Lower leg skin (tissue), 3 donors: ENCODE data around the gene TMEM87B.

Experiments
- CTCF ChIP-seq, 3 donors: fragments of 450-650 bp; IDR thresholded peaks; one replicate each; pipeline ENCODE4 v1.5.1; 2016; ENCODE audit warnings: antibody characterized with exemption in 3 of 3, mild to moderate bottlenecking in 3 of 3, moderate library complexity in 2 of 3
- POLR2A ChIP-seq, 2 donors: fragments of 450-650 bp; IDR thresholded peaks; one replicate each; pipeline ENCODE4 v1.6.1; 2016 to 2017; ENCODE audit warnings: antibody characterized with exemption in 2 of 2, mild to moderate bottlenecking in 1 of 2, moderate library complexity in 1 of 2

- TF ChIP-seq POLR2A (IDR thresholded peaks at IDR 0.05) = no peak
- no peak for TF ChIP-seq CTCF (IDR thresholded peaks at IDR 0.05)
Measured at GRCh38 chr2:112096098-112096497, 41.0 kb downstream of the TMEM87B start.
